Esophagus muscularis mucosa (tissue), 4 donors: ENCODE measurements around the gene SF3B5. TPM values are rescaled to one million over a fixed set of nuclear protein-coding genes. Genes with fewer than 3 reads are reported as not detected.

Experiments used
- DNase-seq: peaks from one replicate; pipeline ENCODE4 v3.0.0-alpha.2; 2017; ENCODE audit errors: extremely low spot score
- H3K27ac ChIP-seq, 4 donors: fragments of 200-600 bp; sonication (generic); replicated peaks in 1 of 4; 1 replicate in 3 of 4; 2 replicates in 1 of 4; pipeline ENCODE4 v1.5.1; 2016 to 2019; ENCODE audit warnings: mild to moderate bottlenecking in 1 of 4
- H3K27me3 ChIP-seq, 4 donors: fragments of 200-600 bp; sonication (generic); one replicate each; pipeline versions ENCODE4 v1.5.1 to v1.6.0; 2016 to 2019
- H3K36me3 ChIP-seq, 4 donors: fragments of 200-600 bp; sonication (generic); one replicate each; pipeline ENCODE4 v1.5.1; 2016 to 2019
- H3K4me1 ChIP-seq, 4 donors: fragments of 200-600 bp; sonication (generic); one replicate each; pipeline ENCODE4 v1.5.1; 2016 to 2019
- H3K4me3 ChIP-seq, 4 donors: fragments of 200-600 bp; sonication (generic); 1 replicate in 2 of 4; 2 replicates in 2 of 4; pipeline ENCODE4 v1.5.1; 2016 to 2019; ENCODE audit warnings: mild to moderate bottlenecking in 4 of 4, moderate library complexity in 1 of 4
- H3K9me3 ChIP-seq, 4 donors: fragments of 200-600 bp; sonication (generic); 1 replicate in 3 of 4; 2 replicates in 1 of 4; pipeline ENCODE4 v1.5.1; 2016 to 2019
- EP300 ChIP-seq: sonication (generic); formaldehyde crosslinking; IDR thresholded peaks from one replicate; pipeline ENCODE4 v1.6.1; 2017; ENCODE audit warnings: antibody characterized with exemption
- POLR2A ChIP-seq: fragments of 450-650 bp; IDR thresholded peaks from one replicate; pipeline ENCODE4 v1.6.1; 2017; ENCODE audit warnings: antibody characterized with exemption, moderate library complexity, mild to moderate bottlenecking, low read depth
- POLR2AphosphoS5 ChIP-seq, 2 donors: sonication (generic); formaldehyde crosslinking; IDR thresholded peaks; one replicate each; pipeline ENCODE4 v1.6.1; 2017; ENCODE audit warnings: antibody characterized with exemption in 2 of 2
- WGBS: methylation state at CpG from one replicate; pipeline ENCODE4 v1.1.5; 2018; 5-methylcytosine and 5-hydroxymethylcytosine counted together
- intact Hi-C: fragments of 100-400 bp; cut with DNase I; formaldehyde crosslinking; loops from one replicate; pipeline ENCODE4 v1.15.1; 2023
- total RNA-seq, 4 donors: library from RNA; depleted of rRNA; stranded (reverse); fragments of >200 nt; gene quantifications; one replicate each; pipeline versions ENCODE4 v1.1.0 to v1.2.1, GENCODE V29; 2016
- TF ChIP-seq, protein P1 (sequence below), 3 experiments: fragments of 200-600 bp in 2 of 3; fragments of 450-650 bp in 1 of 3; sonication (generic) in 2 of 3; IDR thresholded peaks; one replicate each; pipeline ENCODE4 v1.5.1; 2017 to 2019; ENCODE audit warnings: antibody characterized with exemption in 3 of 3, mild to moderate bottlenecking in 2 of 3, moderate library complexity in 1 of 3

Gene SF3B5
- total RNA-seq, 4 donors from 2014 or later, result 79.2 to 134 (median 99.6) TPM

DNA sequence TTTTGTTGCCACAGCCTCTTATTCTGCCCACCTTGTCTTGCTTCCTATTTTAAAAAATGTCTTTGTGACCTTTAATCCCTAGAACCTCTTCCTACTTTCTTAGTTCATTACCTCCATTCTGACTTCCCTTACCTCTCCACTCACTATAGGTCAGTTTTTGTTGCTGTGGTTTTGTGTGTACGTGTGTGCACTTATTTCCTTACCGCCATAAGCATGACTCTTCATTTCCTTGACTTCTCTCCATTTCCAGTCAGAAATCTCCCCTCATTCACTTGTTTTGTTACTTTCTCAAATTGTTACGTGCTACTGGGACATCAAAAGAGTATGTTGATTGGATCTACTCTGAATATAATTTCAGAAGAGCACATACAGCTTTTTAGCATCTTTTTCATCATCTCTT is 26.6 kb downstream of the SF3B5 start:
- H3K9me3 ChIP-seq, result no peaks in the 10 kb centered on the region
- H3K4me1 ChIP-seq, result peaks cover 7 to 15% (median 14%) of the 10 kb centered on the region in 4 donors
- 93% methylated on average over 3 of the region's 3 CpGs for WGBS
- intact Hi-C loops, result no loop called here
- TF ChIP-seq, protein P1, sequence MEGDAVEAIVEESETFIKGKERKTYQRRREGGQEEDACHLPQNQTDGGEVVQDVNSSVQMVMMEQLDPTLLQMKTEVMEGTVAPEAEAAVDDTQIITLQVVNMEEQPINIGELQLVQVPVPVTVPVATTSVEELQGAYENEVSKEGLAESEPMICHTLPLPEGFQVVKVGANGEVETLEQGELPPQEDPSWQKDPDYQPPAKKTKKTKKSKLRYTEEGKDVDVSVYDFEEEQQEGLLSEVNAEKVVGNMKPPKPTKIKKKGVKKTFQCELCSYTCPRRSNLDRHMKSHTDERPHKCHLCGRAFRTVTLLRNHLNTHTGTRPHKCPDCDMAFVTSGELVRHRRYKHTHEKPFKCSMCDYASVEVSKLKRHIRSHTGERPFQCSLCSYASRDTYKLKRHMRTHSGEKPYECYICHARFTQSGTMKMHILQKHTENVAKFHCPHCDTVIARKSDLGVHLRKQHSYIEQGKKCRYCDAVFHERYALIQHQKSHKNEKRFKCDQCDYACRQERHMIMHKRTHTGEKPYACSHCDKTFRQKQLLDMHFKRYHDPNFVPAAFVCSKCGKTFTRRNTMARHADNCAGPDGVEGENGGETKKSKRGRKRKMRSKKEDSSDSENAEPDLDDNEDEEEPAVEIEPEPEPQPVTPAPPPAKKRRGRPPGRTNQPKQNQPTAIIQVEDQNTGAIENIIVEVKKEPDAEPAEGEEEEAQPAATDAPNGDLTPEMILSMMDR (IDR thresholded peaks at IDR 0.05), result no peak
- no peak for TF ChIP-seq EP300
- no peak for TF ChIP-seq POLR2AphosphoS5 (IDR thresholded peaks at IDR 0.05)
- TF ChIP-seq POLR2A, result no peak
- no peak overlapping the region for H3K27ac ChIP-seq
- DNase-seq, result no peak
- no peaks in the 10 kb centered on the region for H3K36me3 ChIP-seq
- H3K4me3 ChIP-seq, result no peak overlapping the region
- peaks cover 0 to 48% (median 19%) of the 10 kb centered on the region in 4 donors for H3K27me3 ChIP-seq

DNA sequence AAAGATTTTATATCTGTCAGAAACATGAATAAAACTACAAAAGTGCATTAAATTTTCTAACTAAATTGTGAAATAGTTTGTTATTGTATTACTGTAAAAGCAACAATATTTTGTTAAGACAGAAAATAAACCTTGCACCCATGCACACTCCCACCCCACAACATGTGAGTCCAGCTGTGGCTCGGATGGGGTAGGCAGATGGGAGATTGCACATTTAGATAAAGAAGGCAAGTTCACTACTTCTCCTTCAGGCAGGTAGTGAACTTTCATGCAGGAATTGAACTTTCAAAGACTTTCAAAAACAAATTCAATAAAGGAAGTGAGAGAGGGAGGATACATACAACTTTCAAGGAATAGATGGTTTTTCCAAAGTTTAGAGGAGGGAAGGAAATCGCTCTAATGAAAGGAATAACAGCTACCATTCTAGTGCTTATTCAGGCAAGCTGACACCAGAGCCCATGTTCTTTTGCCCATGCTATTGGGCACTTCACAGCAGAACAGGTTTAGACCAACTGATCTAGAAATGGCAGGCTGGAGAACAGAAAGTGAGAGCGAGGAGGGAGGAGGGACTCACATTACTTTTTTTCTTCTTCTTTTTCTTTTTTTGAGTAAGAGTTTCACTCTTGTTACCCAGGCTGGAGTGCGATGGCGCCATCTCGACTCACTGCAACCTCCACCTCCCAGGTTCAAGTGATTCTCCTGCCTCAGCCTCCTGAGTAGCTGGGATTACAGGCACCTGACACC is 28.5 kb downstream of the SF3B5 start:
- no peak overlapping the region for H3K27ac ChIP-seq
- WGBS, result 77% methylated on average over 6 of the region's 6 CpGs

GRCh38 chr6:144066255-144066654 is 29.1 kb downstream of the SF3B5 start:
- TF ChIP-seq, protein P1 (IDR thresholded peaks at IDR 0.05), result no peak
- TF ChIP-seq EP300, result no peak
- no peak for TF ChIP-seq POLR2AphosphoS5 (IDR thresholded peaks at IDR 0.05)
- TF ChIP-seq POLR2A, result no peak
- Histone ChIP-seq H3K27ac (no peak overlapping the region), H3K36me3 (no peaks in the 10 kb centered on the region), H3K9me3 (no peaks in the 10 kb centered on the region), H3K27me3 (peaks cover 0 to 54% (median 23%) of the 10 kb centered on the region in 4 donors), H3K4me3 (no peak overlapping the region), H3K4me1 (peaks cover 15 to 26% (median 25%) of the 10 kb centered on the region in 4 donors)
- no peak for DNase-seq
- 74% methylated on average over 4 of the region's 4 CpGs for WGBS
- intact Hi-C loops, result no loop called here

More for the DNA sequence above, 28.5 kb downstream of the SF3B5 start:
- Histone ChIP-seq H3K9me3 (no peaks in the 10 kb centered on the region), H3K4me3 (no peak overlapping the region), H3K27me3 (peaks cover 0 to 54% (median 23%) of the 10 kb centered on the region in 4 donors), H3K36me3 (no peaks in the 10 kb centered on the region), H3K4me1 (peaks cover 15 to 26% (median 25%) of the 10 kb centered on the region in 4 donors)
- intact Hi-C loops, result no loop called here
- TF ChIP-seq POLR2AphosphoS5 (IDR thresholded peaks at IDR 0.05) (no peak), EP300 (no peak), POLR2A (no peak)
- TF ChIP-seq, protein P1 (IDR thresholded peaks at IDR 0.05), result no peak
- no peak for DNase-seq

DNA sequence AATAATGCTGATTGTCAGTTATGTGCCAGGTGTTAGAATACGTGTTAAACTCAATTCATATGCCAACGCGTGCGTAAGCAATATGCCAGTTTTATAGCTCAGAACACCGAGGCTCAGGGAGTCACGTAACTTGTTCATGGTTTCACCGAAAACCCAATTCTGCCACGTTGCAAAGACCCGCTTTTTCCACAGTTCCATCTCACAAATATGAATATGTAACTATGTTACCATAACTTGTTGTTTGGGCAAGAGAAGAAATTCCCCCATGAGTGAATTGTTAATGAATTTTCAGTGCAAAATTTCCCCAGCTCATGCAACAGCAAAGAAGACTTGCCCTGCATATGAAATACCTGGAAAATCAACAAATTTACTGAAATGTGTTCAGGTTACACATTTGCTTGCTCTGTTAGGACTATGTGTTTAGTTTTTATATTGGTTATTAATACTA is 30.1 kb downstream of the SF3B5 start:
- TF ChIP-seq, protein P1 (IDR thresholded peaks at IDR 0.05), result no peak
- no peak for TF ChIP-seq EP300
- no peak for TF ChIP-seq POLR2A
- no peak for TF ChIP-seq POLR2AphosphoS5 (IDR thresholded peaks at IDR 0.05)
- Histone ChIP-seq H3K27me3 (peaks cover 0 to 54% (median 23%) of the 10 kb centered on the region in 4 donors), H3K4me3 (peak overlapping the region; percentile 63 to 86 (median 66)), H3K9me3 (no peaks in the 10 kb centered on the region), H3K27ac (no peak overlapping the region), H3K4me1 (peaks cover 15 to 26% (median 25%) of the 10 kb centered on the region in 4 donors), H3K36me3 (no peaks in the 10 kb centered on the region)
- DNase-seq, result no peak
- WGBS, result 59% methylated on average over 9 of the region's 9 CpGs
- intact Hi-C loops, result no loop called here
